ENCODE results near the gene ENAH. TPM values are rescaled to one million over a fixed set of nuclear protein-coding genes. Genes with fewer than 3 reads are reported as not detected.

Gene ENAH
- total and polyA plus RNA-seq, 2 donors (not counting 1 experiment from before 2014, with no cell fraction given) = 85.0 to 210 TPM

DNA sequence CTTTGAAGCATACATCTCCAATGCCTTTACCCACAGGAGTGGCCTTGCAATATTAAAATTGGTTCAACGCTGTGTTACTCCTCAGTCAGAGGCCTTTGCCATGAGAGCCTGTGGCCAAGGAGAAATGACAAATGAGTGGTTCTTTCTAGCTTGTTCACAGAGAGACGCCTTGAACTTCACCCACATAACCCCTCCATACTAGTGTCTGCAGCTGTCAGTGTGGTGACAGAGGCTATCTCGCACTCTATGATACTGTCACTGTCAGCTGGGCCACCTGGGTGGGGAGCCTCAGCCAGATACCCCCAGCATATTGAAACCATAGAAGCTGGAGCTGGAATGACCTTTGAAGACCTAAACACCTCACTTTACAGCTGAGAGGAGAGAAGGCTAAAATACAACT, 167.7 kb downstream of the ENAH start:
- H3K9ac ChIP-seq (ENCODE audit: insufficient read depth, low read length) = no peak overlapping the region
- no peaks in the 10 kb centered on the region for H4K20me1 ChIP-seq (ENCODE audit: control insufficient read depth, extremely low read depth, insufficient read depth, low read length)
- H3K27me3 ChIP-seq (ENCODE audit: control insufficient read depth, insufficient read depth, low read length) = no peaks in the 10 kb centered on the region
- H3K4me3 ChIP-seq (replicated peaks in 1 of 4; ENCODE audit: control extremely low read depth in 1 of 4, insufficient read depth in 1 of 4, low read depth in 3 of 4, low read length in 4 of 4) = no peak overlapping the region
- DNase-seq (ENCODE audit: low read depth in 2 of 2) = no peak
- TF ChIP-seq, protein P1, sequence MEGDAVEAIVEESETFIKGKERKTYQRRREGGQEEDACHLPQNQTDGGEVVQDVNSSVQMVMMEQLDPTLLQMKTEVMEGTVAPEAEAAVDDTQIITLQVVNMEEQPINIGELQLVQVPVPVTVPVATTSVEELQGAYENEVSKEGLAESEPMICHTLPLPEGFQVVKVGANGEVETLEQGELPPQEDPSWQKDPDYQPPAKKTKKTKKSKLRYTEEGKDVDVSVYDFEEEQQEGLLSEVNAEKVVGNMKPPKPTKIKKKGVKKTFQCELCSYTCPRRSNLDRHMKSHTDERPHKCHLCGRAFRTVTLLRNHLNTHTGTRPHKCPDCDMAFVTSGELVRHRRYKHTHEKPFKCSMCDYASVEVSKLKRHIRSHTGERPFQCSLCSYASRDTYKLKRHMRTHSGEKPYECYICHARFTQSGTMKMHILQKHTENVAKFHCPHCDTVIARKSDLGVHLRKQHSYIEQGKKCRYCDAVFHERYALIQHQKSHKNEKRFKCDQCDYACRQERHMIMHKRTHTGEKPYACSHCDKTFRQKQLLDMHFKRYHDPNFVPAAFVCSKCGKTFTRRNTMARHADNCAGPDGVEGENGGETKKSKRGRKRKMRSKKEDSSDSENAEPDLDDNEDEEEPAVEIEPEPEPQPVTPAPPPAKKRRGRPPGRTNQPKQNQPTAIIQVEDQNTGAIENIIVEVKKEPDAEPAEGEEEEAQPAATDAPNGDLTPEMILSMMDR (conservative IDR thresholded peaks at IDR 0.05 in 1 of 2, IDR thresholded peaks at IDR 0.05 in 1 of 2; ENCODE audit: low read depth in 1 of 2, low read length in 2 of 2) = no peak
- no peak for TF ChIP-seq EZH2 (IDR thresholded peaks at IDR 0.05; ENCODE audit: low read length, missing control alignments)
- no peaks in the 10 kb centered on the region for H3K36me3 ChIP-seq (ENCODE audit: control insufficient read depth, insufficient read depth, low read length)
- H3K79me2 ChIP-seq (ENCODE audit: control insufficient read depth, insufficient read depth, low read length) = no peaks in the 10 kb centered on the region
- no peaks in the 10 kb centered on the region for H3K9me3 ChIP-seq (ENCODE audit: control insufficient read depth, insufficient read depth, low read depth, low read length)
- H3K4me2 ChIP-seq (ENCODE audit: extremely low read depth, insufficient read depth, low read length) = no peak overlapping the region
- H3K4me1 ChIP-seq (ENCODE audit: control insufficient read depth, extremely low read depth, insufficient read depth, low read length) = peaks cover 4% of the 10 kb centered on the region
- no peak overlapping the region for H3K27ac ChIP-seq (ENCODE audit: insufficient read depth, low read length)
- H2AFZ ChIP-seq (ENCODE audit: low read length) = no peak overlapping the region

GRCh38 chr1:225484657-225485214, 168.2 kb downstream of the ENAH start:
- DNase-seq (ENCODE audit: low read depth in 2 of 2) = no peak
- H3K4me3 ChIP-seq (replicated peaks in 1 of 4; ENCODE audit: control extremely low read depth in 1 of 4, insufficient read depth in 1 of 4, low read depth in 3 of 4, low read length in 4 of 4) = no peak overlapping the region
- no peak overlapping the region for H2AFZ ChIP-seq (ENCODE audit: low read length)
- H3K27ac ChIP-seq (ENCODE audit: insufficient read depth, low read length) = no peak overlapping the region
- H3K4me2 ChIP-seq (ENCODE audit: extremely low read depth, insufficient read depth, low read length) = no peak overlapping the region
- H3K9ac ChIP-seq (ENCODE audit: insufficient read depth, low read length) = no peak overlapping the region
- no peaks in the 10 kb centered on the region for H3K79me2 ChIP-seq (ENCODE audit: control insufficient read depth, insufficient read depth, low read length)
- H3K9me3 ChIP-seq (ENCODE audit: control insufficient read depth, insufficient read depth, low read depth, low read length) = no peaks in the 10 kb centered on the region
- H3K4me1 ChIP-seq (ENCODE audit: control insufficient read depth, extremely low read depth, insufficient read depth, low read length) = peaks cover 4% of the 10 kb centered on the region
- TF ChIP-seq, protein P1 (conservative IDR thresholded peaks at IDR 0.05 in 1 of 2, IDR thresholded peaks at IDR 0.05 in 1 of 2; ENCODE audit: low read depth in 1 of 2, low read length in 2 of 2) = no peak
- no peak for TF ChIP-seq EZH2 (IDR thresholded peaks at IDR 0.05; ENCODE audit: low read length, missing control alignments)
- H4K20me1 ChIP-seq (ENCODE audit: control insufficient read depth, extremely low read depth, insufficient read depth, low read length) = no peaks in the 10 kb centered on the region
- no peaks in the 10 kb centered on the region for H3K27me3 ChIP-seq (ENCODE audit: control insufficient read depth, insufficient read depth, low read length)
- H3K36me3 ChIP-seq (ENCODE audit: control insufficient read depth, insufficient read depth, low read length) = no peaks in the 10 kb centered on the region

DNA sequence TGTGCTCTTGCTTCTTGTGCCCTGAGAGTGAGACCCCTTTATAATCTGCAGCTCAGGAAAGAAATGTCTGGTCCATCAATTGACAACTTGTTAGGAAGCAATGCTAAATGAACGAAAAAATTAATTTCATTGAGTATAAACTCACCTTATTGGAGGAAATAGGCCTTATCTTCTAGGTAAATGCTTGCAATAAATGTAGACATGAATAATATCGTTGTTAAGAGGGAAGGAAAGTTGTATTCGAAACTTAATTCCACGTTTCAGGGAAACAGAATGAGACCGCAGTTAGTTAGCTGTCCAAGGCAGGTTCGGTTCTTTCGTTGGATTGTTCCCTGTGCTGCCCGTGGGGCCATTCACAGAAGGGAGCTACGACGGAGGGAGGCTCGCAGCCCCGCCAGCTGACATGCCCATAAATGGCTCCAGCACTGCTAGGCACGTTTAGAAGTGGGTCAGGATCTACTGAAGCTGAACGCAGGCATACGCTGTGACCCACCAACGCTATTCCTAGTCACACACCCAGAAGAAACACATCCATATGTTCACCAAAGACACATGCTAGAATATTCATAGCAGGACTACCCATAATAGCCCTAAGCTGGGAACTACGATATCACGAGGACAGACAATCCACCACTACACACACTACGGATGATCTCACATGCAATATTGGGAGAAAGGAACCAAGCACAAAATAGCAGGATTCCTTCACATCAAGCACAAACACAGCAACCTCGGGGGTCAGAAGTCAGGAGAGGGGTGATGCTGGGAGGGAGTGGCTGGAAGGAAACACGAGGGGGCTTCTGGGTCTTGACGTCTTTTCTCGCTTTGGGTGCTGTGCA, 168.9 kb downstream of the ENAH start:
- Histone ChIP-seq H3K27me3 (ENCODE audit: control insufficient read depth, insufficient read depth, low read length) (no peaks in the 10 kb centered on the region), H3K9ac (ENCODE audit: insufficient read depth, low read length) (no peak overlapping the region), H3K4me3 (replicated peaks in 1 of 4; ENCODE audit: control extremely low read depth in 1 of 4, insufficient read depth in 1 of 4, low read depth in 3 of 4, low read length in 4 of 4) (no peak overlapping the region), H3K9me3 (ENCODE audit: control insufficient read depth, insufficient read depth, low read depth, low read length) (no peaks in the 10 kb centered on the region), H3K4me1 (ENCODE audit: control insufficient read depth, extremely low read depth, insufficient read depth, low read length) (peaks cover 4% of the 10 kb centered on the region), H2AFZ (ENCODE audit: low read length) (no peak overlapping the region), H3K36me3 (ENCODE audit: control insufficient read depth, insufficient read depth, low read length) (no peaks in the 10 kb centered on the region), H4K20me1 (ENCODE audit: control insufficient read depth, extremely low read depth, insufficient read depth, low read length) (no peaks in the 10 kb centered on the region), H3K27ac (ENCODE audit: insufficient read depth, low read length) (no peak overlapping the region), H3K79me2 (ENCODE audit: control insufficient read depth, insufficient read depth, low read length) (no peaks in the 10 kb centered on the region), H3K4me2 (ENCODE audit: extremely low read depth, insufficient read depth, low read length) (no peak overlapping the region)
- no peak for TF ChIP-seq EZH2 (IDR thresholded peaks at IDR 0.05; ENCODE audit: low read length, missing control alignments)
- TF ChIP-seq, protein P1 (conservative IDR thresholded peaks at IDR 0.05 in 1 of 2, IDR thresholded peaks at IDR 0.05 in 1 of 2; ENCODE audit: low read depth in 1 of 2, low read length in 2 of 2) = no peak
- no peak for DNase-seq (ENCODE audit: low read depth in 2 of 2)

All from fibroblast of lung (primary cell).